DOHH2 (cell line): ENCODE results near the gene LINS1.
A peak's percentile ranks its signal among the peaks of the same experiment; 100 is the strongest.

ENCODE experiments used
- H3F3A ChIP-seq: fragments of 200-600 bp; sonication (generic), shearing (Covaris generic); 2 replicates; pipeline ENCODE4 v1.6.0; 2016; ENCODE audit warnings: antibody characterized with exemption, mild to moderate bottlenecking; ENCODE audit not compliant: control insufficient read depth, insufficient read depth
- H3K27ac ChIP-seq: fragments of 200-600 bp; sonication (generic); 2 replicates; pipeline ENCODE4 v1.5.1; 2014; ENCODE audit warnings: low read depth, mild to moderate bottlenecking, low read length, moderate library complexity
- H3K27me3 ChIP-seq: fragments of 200-600 bp; sonication (generic); 2 replicates; pipeline ENCODE4 v1.6.1; 2014; ENCODE audit warnings: mild to moderate bottlenecking, low read length, mixed read lengths; ENCODE audit not compliant: control insufficient read depth
- H3K36me3 ChIP-seq: fragments of 200-600 bp; sonication (generic); 2 replicates; pipeline ENCODE4 v1.6.1; 2014; ENCODE audit warnings: mild to moderate bottlenecking, low read length, moderate library complexity, mixed read lengths; ENCODE audit not compliant: control insufficient read depth
- H3K4me1 ChIP-seq: fragments of 200-600 bp; sonication (generic); 2 replicates; pipeline ENCODE4 v1.6.1; 2014; ENCODE audit warnings: mild to moderate bottlenecking, low read length, mixed read lengths; ENCODE audit not compliant: control insufficient read depth
- H3K4me2 ChIP-seq: fragments of 200-600 bp; sonication (generic); 2 replicates; pipeline ENCODE4 v1.6.0; 2014; ENCODE audit warnings: mild to moderate bottlenecking, low read length, moderate library complexity
- H3K4me3 ChIP-seq: fragments of 200-600 bp; sonication (generic); 2 replicates; pipeline ENCODE4 v1.5.1; 2014; ENCODE audit warnings: mild to moderate bottlenecking, low read length, mixed read lengths
- H3K79me2 ChIP-seq: fragments of 200-600 bp; sonication (generic); 2 replicates; pipeline ENCODE4 v1.6.1; 2014; ENCODE audit warnings: mild to moderate bottlenecking, low read length, mixed read lengths; ENCODE audit not compliant: control insufficient read depth
- H3K9me2 ChIP-seq: fragments of 200-600 bp; sonication (generic); replicated peaks from 2 replicates; pipeline ENCODE4 v1.6.1; 2014; ENCODE audit warnings: mild to moderate bottlenecking, low read length, mixed read lengths; ENCODE audit not compliant: control insufficient read depth
- H3K9me3 ChIP-seq: fragments of 200-600 bp; sonication (generic); 2 replicates; pipeline ENCODE4 v1.6.1; 2014; ENCODE audit warnings: antibody characterized with exemption, low read length, mixed read lengths; ENCODE audit not compliant: control insufficient read depth, insufficient read depth
- H4K20me1 ChIP-seq: fragments of 200-600 bp; sonication (generic); 2 replicates; pipeline ENCODE4 v1.6.0; 2014; ENCODE audit warnings: low read depth, mild to moderate bottlenecking, antibody characterized with exemption, low read length, moderate library complexity; ENCODE audit not compliant: control insufficient read depth, insufficient read depth
- EZH2phosphoT487 ChIP-seq: fragments of 200-600 bp; sonication (generic); IDR thresholded peaks from 2 replicates; pipeline ENCODE4 v1.6.1; 2017; ENCODE audit warnings: borderline replicate concordance, mild to moderate bottlenecking, antibody characterized with exemption, low read length, moderate library complexity, mixed read lengths
- TF ChIP-seq, protein P1 (sequence below): fragments of 200-600 bp; sonication (generic); IDR thresholded peaks from one replicate; pipeline ENCODE4 v1.5.1; 2014; ENCODE audit warnings: antibody characterized with exemption, mild to moderate bottlenecking, low read depth, low read length; ENCODE audit not compliant: poor library complexity, severe bottlenecking

The LINS1 gene

DNA sequence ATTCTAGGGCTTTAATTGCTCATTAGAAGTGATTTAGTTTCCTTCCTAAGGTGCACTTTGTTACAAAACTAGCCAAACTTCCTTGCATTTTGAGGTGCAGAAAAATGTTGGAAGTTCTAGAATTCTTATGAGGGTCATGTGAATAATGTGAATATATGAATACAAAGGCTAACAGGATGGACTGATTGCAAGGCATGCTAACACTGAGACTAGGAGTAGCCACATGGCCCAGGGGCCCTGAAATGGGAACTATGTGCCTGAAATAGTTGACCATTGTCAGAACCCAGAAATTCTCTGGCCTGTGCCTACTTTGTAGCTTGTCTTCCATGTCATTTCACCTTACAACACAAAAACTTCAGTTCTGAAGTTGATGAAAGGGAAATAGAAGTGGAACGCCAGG lies 11.2 kb upstream of the LINS1 start:
- Histone ChIP-seq H3K36me3 (peaks cover 40% of the 10 kb centered on the region), H4K20me1 (no peaks in the 10 kb centered on the region), H3F3A (no peaks in the 10 kb centered on the region), H3K27ac (no peak overlapping the region), H3K4me3 (no peak overlapping the region), H3K79me2 (no peaks in the 10 kb centered on the region; the same call in 1 of the 2 replicates), H3K4me2 (no peak overlapping the region), H3K9me2 (no peaks in the 10 kb centered on the region), H3K27me3 (no peaks in the 10 kb centered on the region), H3K9me3 (no peaks in the 10 kb centered on the region), H3K4me1 (no peaks in the 10 kb centered on the region)
- TF ChIP-seq, protein P1, sequence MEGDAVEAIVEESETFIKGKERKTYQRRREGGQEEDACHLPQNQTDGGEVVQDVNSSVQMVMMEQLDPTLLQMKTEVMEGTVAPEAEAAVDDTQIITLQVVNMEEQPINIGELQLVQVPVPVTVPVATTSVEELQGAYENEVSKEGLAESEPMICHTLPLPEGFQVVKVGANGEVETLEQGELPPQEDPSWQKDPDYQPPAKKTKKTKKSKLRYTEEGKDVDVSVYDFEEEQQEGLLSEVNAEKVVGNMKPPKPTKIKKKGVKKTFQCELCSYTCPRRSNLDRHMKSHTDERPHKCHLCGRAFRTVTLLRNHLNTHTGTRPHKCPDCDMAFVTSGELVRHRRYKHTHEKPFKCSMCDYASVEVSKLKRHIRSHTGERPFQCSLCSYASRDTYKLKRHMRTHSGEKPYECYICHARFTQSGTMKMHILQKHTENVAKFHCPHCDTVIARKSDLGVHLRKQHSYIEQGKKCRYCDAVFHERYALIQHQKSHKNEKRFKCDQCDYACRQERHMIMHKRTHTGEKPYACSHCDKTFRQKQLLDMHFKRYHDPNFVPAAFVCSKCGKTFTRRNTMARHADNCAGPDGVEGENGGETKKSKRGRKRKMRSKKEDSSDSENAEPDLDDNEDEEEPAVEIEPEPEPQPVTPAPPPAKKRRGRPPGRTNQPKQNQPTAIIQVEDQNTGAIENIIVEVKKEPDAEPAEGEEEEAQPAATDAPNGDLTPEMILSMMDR: no peak
- no peak for TF ChIP-seq EZH2phosphoT487

DNA sequence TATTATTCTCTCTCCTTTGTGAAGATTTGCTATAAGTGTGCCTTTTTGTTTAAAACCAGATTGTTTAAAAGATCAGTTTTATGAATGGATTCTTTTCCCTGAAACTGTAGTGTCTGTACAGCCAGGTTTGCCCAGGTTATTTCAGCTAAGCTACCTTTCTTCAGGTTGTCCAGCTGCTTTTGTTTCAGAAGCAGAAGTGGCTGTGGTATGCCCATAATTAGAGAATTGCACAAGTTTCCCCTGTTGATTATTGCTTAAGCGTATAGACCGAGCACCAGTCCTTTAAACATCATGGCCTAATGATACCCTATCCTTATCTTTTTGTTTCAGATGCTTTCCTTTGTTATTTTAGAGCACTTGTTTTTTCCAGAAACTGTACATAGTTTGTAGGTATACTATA lies 10.6 kb upstream of the LINS1 start:
- Histone ChIP-seq H3K4me1 (no peaks in the 10 kb centered on the region), H3F3A (no peaks in the 10 kb centered on the region), H4K20me1 (no peaks in the 10 kb centered on the region), H3K9me2 (no peaks in the 10 kb centered on the region), H3K4me3 (no peak overlapping the region), H3K79me2 (no peaks in the 10 kb centered on the region; the same call in 1 of the 2 replicates), H3K27ac (no peak overlapping the region), H3K36me3 (peaks cover 41% of the 10 kb centered on the region), H3K4me2 (no peak overlapping the region), H3K9me3 (no peaks in the 10 kb centered on the region), H3K27me3 (no peaks in the 10 kb centered on the region)
- no peak for TF ChIP-seq EZH2phosphoT487
- TF ChIP-seq, protein P1: no peak

DNA sequence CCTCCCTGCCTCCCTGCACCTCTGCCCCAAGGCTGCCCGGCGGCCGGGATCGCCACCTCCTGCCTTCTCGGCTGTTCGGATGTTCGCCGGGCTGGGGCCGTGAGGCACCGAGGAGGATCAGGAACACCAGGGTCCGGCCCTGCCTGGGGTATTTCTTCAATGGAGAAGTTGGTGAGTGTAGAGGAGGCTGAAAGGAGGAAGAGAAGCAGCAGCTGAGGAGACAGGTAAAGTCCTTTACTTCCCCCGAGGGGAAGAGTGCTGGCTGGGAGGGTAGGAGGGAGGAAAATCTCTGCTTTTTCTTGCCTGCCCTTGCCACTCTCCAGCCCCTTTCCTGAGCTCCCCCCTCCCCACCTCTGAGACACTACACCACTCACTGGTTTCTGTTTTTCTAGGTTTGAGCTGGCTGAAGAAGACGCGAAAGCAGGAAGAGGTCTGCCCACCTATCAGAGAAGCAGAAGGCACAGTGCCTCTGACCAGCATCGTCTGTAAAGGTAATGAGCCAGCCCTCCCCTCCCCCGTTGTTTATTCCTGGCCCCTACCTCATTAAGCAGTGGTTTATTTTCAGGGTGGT lies 924 bp upstream of the LINS1 start:
- peak overlapping the region; percentile 82 for H3K4me3 ChIP-seq
- H3K27ac ChIP-seq: peak overlapping the region; percentile 33
- no peaks in the 10 kb centered on the region for H3K9me3 ChIP-seq
- H3F3A ChIP-seq: no peaks in the 10 kb centered on the region
- peaks cover 71% of the 10 kb centered on the region for H3K79me2 ChIP-seq
- TF ChIP-seq EZH2phosphoT487: no peak
- TF ChIP-seq, protein P1: no peak
- no peaks in the 10 kb centered on the region for H3K27me3 ChIP-seq
- peaks cover 27% of the 10 kb centered on the region for H3K36me3 ChIP-seq
- H4K20me1 ChIP-seq: no peaks in the 10 kb centered on the region
- no peaks in the 10 kb centered on the region for H3K9me2 ChIP-seq
- peak overlapping the region; percentile 73 for H3K4me2 ChIP-seq
- peaks cover 24% of the 10 kb centered on the region for H3K4me1 ChIP-seq
